Occipital lobe (tissue), 2 donors: Measurements from ENCODE around the gene POLR1H. TPM values are rescaled to one million over a fixed set of nuclear protein-coding genes. Genes with fewer than 3 reads are reported as not detected.
A peak's percentile ranks its signal among the peaks of the same experiment; 100 is the strongest.
"Not testable (repeated sequence)": the region's sequence is repeated elsewhere in the genome, so short reads cannot be mapped to it uniquely, and the experiment has no call there.

Experiments used
- DNase-seq: peaks from one replicate; lab custom pipeline; 2025; lab: John Stamatoyannopoulos, UW
- total RNA-seq: library from RNA; depleted of rRNA; stranded (reverse); fragments of >200 nt; gene quantifications from one replicate; pipeline ENCODE4 v1.2.3, GENCODE V29; 2014

The POLR1H gene
- total RNA-seq: 13.9 TPM

- peak; percentile 92 for DNase-seq
These were observed at the start of gene POLR1H for GRCh38 chr6:30061092-30061857. POLR1H (plus strand) TSS chr6:30061265; CDS start chr6:30061525, 260 bp downstream.

GRCh38 chr6:30013291-30013922 is 47.7 kb upstream of the POLR1H start:
- no peak for DNase-seq

- no peak for DNase-seq
These were observed 41.2 kb upstream of the POLR1H start for GRCh38 chr6:30019819-30020218.

GRCh38 chr6:30020626-30021025 is 40.4 kb upstream of the POLR1H start:
- no peak for DNase-seq

- no peak for DNase-seq
These were observed 38.9 kb upstream of the POLR1H start for GRCh38 chr6:30022189-30022588.

- DNase-seq: not testable (repeated sequence)
These were observed 38.4 kb upstream of the POLR1H start for GRCh38 chr6:30022712-30023111.

GRCh38 chr6:30025186-30025585 is 35.9 kb upstream of the POLR1H start:
- DNase-seq: no peak

- DNase-seq: no peak
These were observed 31.5 kb upstream of the POLR1H start for GRCh38 chr6:30029588-30029987.

GRCh38 chr6:30031381-30031780 is 29.7 kb upstream of the POLR1H start:
- DNase-seq: no peak

GRCh38 chr6:30033440-30033839 is 27.6 kb upstream of the POLR1H start:
- not testable (repeated sequence) for DNase-seq

- DNase-seq: no peak
These were observed 25.3 kb upstream of the POLR1H start for GRCh38 chr6:30035784-30036183.

- DNase-seq: no peak
These were observed 23.8 kb upstream of the POLR1H start for GRCh38 chr6:30037182-30037788.

GRCh38 chr6:30041221-30041620 is 19.8 kb upstream of the POLR1H start:
- DNase-seq: no peak

- no peak for DNase-seq
These were observed 19.2 kb upstream of the POLR1H start for GRCh38 chr6:30041821-30042220.

GRCh38 chr6:30042476-30042875 is 18.6 kb upstream of the POLR1H start:
- no peak for DNase-seq

GRCh38 chr6:30042914-30043313 is 18.2 kb upstream of the POLR1H start:
- no peak for DNase-seq

GRCh38 chr6:30043744-30044143 is 17.3 kb upstream of the POLR1H start:
- no peak for DNase-seq

GRCh38 chr6:30044630-30045029 is 16.4 kb upstream of the POLR1H start:
- DNase-seq: no peak

GRCh38 chr6:30047220-30047619 is 13.8 kb upstream of the POLR1H start:
- no peak for DNase-seq

- no peak for DNase-seq
These were observed 7.4 kb upstream of the POLR1H start for GRCh38 chr6:30053682-30054081.

- no peak for DNase-seq
These were observed 5.6 kb upstream of the POLR1H start for GRCh38 chr6:30055513-30055912.

- peak; percentile 53 for DNase-seq
These were observed 416 bp upstream of the POLR1H start for GRCh38 chr6:30060606-30061091.
